Measurements from ENCODE around the gene COX4I2.
"Not testable (repeated sequence)": the region's sequence is repeated elsewhere in the genome, so short reads cannot be mapped to it uniquely, and the experiment has no call there.

COX4I2 gene

GRCh38 chr20:31606804-31607639 is 30.7 kb upstream of the COX4I2 start:
- Histone ChIP-seq H3K27ac (no peak overlapping the region), H3K27me3 (ENCODE audit: insufficient read depth, low read depth) (no peaks in the 10 kb centered on the region)
- TF ChIP-seq CTCF (conservative IDR thresholded peaks at IDR 0.05; ENCODE audit: low read depth, low read length): no peak

GRCh38 chr20:31607640-31608250 is 30.0 kb upstream of the COX4I2 start:
- Histone ChIP-seq H3K4me3 (IDR thresholded peaks at IDR 0.05; ENCODE audit: insufficient read depth, low read depth, low read length) (no peak overlapping the region), H3K27ac (no peak overlapping the region), H4K20me1 (ENCODE audit: insufficient read depth) (no peaks in the 10 kb centered on the region), H2AFZ (ENCODE audit: low read depth) (no peak overlapping the region), H3K4me2 (peak overlapping the region; percentile 91; the same call in 1 of the 2 replicates), H3K79me2 (ENCODE audit: insufficient read depth, low read depth) (peaks cover 16% of the 10 kb centered on the region), H3K4me1 (ENCODE audit: low read depth, poor library complexity, severe bottlenecking) (peaks cover 60% of the 10 kb centered on the region), H3K27me3 (ENCODE audit: insufficient read depth, low read depth) (no peaks in the 10 kb centered on the region), H3K36me3 (ENCODE audit: insufficient read depth) (no peaks in the 10 kb centered on the region), H3K9ac (no peak overlapping the region)
- TF ChIP-seq CTCF (conservative IDR thresholded peaks at IDR 0.05; ENCODE audit: low read depth, low read length): no peak

More at GRCh38 chr20:31606804-31607639, 30.7 kb upstream of the COX4I2 start:
- no peak overlapping the region for H2AFZ ChIP-seq (ENCODE audit: low read depth)
- H3K4me3 ChIP-seq (IDR thresholded peaks at IDR 0.05; ENCODE audit: insufficient read depth, low read depth, low read length): no peak overlapping the region
- no peaks in the 10 kb centered on the region for H3K36me3 ChIP-seq (ENCODE audit: insufficient read depth)
- H3K4me2 ChIP-seq: peak overlapping the region; percentile 91
- no peaks in the 10 kb centered on the region for H4K20me1 ChIP-seq (ENCODE audit: insufficient read depth)
- H3K79me2 ChIP-seq (ENCODE audit: insufficient read depth, low read depth): peaks cover 16% of the 10 kb centered on the region
- peaks cover 60% of the 10 kb centered on the region for H3K4me1 ChIP-seq (ENCODE audit: low read depth, poor library complexity, severe bottlenecking)
- peak overlapping the region; percentile 76; the same call in 1 of the 2 replicates for H3K9ac ChIP-seq

GRCh38 chr20:31608251-31608945 is 29.3 kb upstream of the COX4I2 start:
- Histone ChIP-seq H3K4me3 (IDR thresholded peaks at IDR 0.05; ENCODE audit: insufficient read depth, low read depth, low read length) (no peak overlapping the region), H3K27me3 (ENCODE audit: insufficient read depth, low read depth) (no peaks in the 10 kb centered on the region), H3K36me3 (ENCODE audit: insufficient read depth) (no peaks in the 10 kb centered on the region), H3K9ac (no peak overlapping the region), H4K20me1 (ENCODE audit: insufficient read depth) (no peaks in the 10 kb centered on the region), H3K4me2 (no peak overlapping the region), H3K4me1 (ENCODE audit: low read depth, poor library complexity, severe bottlenecking) (peaks cover 57% of the 10 kb centered on the region), H2AFZ (ENCODE audit: low read depth) (no peak overlapping the region), H3K79me2 (ENCODE audit: insufficient read depth, low read depth) (peaks cover 16% of the 10 kb centered on the region), H3K27ac (no peak overlapping the region)
- no peak for TF ChIP-seq CTCF (conservative IDR thresholded peaks at IDR 0.05; ENCODE audit: low read depth, low read length)

GRCh38 chr20:31612271-31612640 is 25.5 kb upstream of the COX4I2 start:
- H4K20me1 ChIP-seq (ENCODE audit: insufficient read depth); H3K27ac ChIP-seq; H3K79me2 ChIP-seq (ENCODE audit: insufficient read depth, low read depth); H3K9ac ChIP-seq; H3K4me3 ChIP-seq (IDR thresholded peaks at IDR 0.05; ENCODE audit: insufficient read depth, low read depth, low read length); H3K36me3 ChIP-seq (ENCODE audit: insufficient read depth); H3K27me3 ChIP-seq (ENCODE audit: insufficient read depth, low read depth): not testable (repeated sequence)
- Histone ChIP-seq H3K4me2 (peak overlapping the region; percentile 3; the same call in 1 of the 2 replicates), H3K4me1 (ENCODE audit: low read depth, poor library complexity, severe bottlenecking) (peaks cover 39% of the 10 kb centered on the region), H2AFZ (ENCODE audit: low read depth) (peak overlapping the region; percentile 10; the same call in 1 of the 2 replicates)

Data from KMS-11 (cell line).